Spleen (tissue), 7 donors: ENCODE measurements around the gene ZFAND2A.
"Not testable (repeated sequence)": the region's sequence is repeated elsewhere in the genome, so short reads cannot be mapped to it uniquely, and the experiment has no call there.

ENCODE experiments used
- POLR2A ChIP-seq, 3 donors: fragments of 450-650 bp; IDR thresholded peaks; one replicate each; pipeline ENCODE4 v1.5.1; 2017; ENCODE audit warnings: antibody characterized with exemption in 3 of 3, mild to moderate bottlenecking in 1 of 3
- POLR2AphosphoS5 ChIP-seq, 3 donors: sonication (generic); formaldehyde crosslinking; IDR thresholded peaks; one replicate each; pipeline ENCODE4 v1.5.1; 2017; ENCODE audit warnings: antibody characterized with exemption in 3 of 3
- TF ChIP-seq, protein P1 (sequence below), 11 experiments: fragments of 200-600 bp in 7 of 11; fragments of 450-650 bp in 4 of 11; sonication (generic) in 4 of 11; IDR thresholded peaks in 8 of 11; conservative IDR thresholded peaks in 3 of 11; 1 replicate in 7 of 11; 2 replicates in 4 of 11; pipeline versions ENCODE4 v1.4.0 to v1.8.0; 2016 to 2021; ENCODE audit warnings: antibody characterized with exemption in 11 of 11, inconsistent platforms in 4 of 11, mild to moderate bottlenecking in 1 of 11
- donor health status: DM: no; HTN: no; CAD: no; lungs with moderate emphysema.
- donor health status: DM: no; HTN: no; CAD: no.
- donor health status: DM: no; HTN: no; CAD: no.

DNA sequence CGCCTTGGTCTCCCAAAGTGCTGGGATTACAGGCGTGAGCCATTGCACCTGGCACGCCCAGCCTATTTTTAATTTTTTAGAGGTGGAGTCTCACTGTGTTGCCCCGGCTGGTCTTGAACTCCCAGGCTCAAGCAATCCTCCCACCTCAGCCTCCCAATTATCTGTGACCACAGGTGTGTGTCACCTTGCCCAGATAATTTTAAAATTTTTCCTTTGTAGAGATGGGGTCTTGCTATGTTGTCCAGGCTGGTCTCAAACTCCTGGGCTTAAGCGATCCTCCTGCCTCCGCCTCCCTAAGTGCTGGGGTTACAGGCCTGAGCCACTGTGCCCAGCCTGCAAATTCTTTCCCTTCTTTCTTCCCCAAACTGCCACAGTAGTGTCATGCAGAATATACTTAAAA lies 42.9 kb upstream of the ZFAND2A start:
- TF ChIP-seq, protein P1, sequence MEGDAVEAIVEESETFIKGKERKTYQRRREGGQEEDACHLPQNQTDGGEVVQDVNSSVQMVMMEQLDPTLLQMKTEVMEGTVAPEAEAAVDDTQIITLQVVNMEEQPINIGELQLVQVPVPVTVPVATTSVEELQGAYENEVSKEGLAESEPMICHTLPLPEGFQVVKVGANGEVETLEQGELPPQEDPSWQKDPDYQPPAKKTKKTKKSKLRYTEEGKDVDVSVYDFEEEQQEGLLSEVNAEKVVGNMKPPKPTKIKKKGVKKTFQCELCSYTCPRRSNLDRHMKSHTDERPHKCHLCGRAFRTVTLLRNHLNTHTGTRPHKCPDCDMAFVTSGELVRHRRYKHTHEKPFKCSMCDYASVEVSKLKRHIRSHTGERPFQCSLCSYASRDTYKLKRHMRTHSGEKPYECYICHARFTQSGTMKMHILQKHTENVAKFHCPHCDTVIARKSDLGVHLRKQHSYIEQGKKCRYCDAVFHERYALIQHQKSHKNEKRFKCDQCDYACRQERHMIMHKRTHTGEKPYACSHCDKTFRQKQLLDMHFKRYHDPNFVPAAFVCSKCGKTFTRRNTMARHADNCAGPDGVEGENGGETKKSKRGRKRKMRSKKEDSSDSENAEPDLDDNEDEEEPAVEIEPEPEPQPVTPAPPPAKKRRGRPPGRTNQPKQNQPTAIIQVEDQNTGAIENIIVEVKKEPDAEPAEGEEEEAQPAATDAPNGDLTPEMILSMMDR (IDR thresholded peaks at IDR 0.05 in 8 of 11, conservative IDR thresholded peaks at IDR 0.05 in 3 of 11): not testable (repeated sequence)
- TF ChIP-seq POLR2A, POLR2AphosphoS5 (IDR thresholded peaks at IDR 0.05): not testable (repeated sequence)
